ENCODE results near the gene CAPN15.

- TF ChIP-seq RAD21 (IDR thresholded peaks at IDR 0.05; ENCODE audit: low read length) = no peak
- no peak for TF ChIP-seq CTCF (IDR thresholded peaks at IDR 0.05)
- TF ChIP-seq USF2 (IDR thresholded peaks at IDR 0.05; ENCODE audit: borderline replicate concordance, low read depth, low read length) = no peak
- TF ChIP-seq YY1 (IDR thresholded peaks at IDR 0.05; ENCODE audit: low read depth) = no peak
- no peak for TF ChIP-seq POLR2AphosphoS5 (IDR thresholded peaks at IDR 0.05; ENCODE audit: low read depth, low read length)
- no peak for TF ChIP-seq PBX3 (IDR thresholded peaks at IDR 0.05)
These were observed 34.7 kb downstream of the CAPN15 start for GRCh38 chr16:561957-562938.

Measured in SK-N-SH (cell line).